ENCODE measurements around the gene FAM13A.
A peak's percentile ranks its signal among the peaks of the same experiment; 100 is the strongest.

- TF ChIP-seq CTCF (IDR thresholded peaks at IDR 0.05), result peak; percentile 68 to 95 (median 92)
- TF ChIP-seq POLR2A (IDR thresholded peaks at IDR 0.05), result no peak
These were observed 32.8 kb downstream of the FAM13A start for GRCh38 chr4:89024051-89024675.
